ENCODE results near the gene CRYL1.

The CRYL1 gene

GRCh38 chr13:20394506-20394905, 131.2 kb downstream of the CRYL1 start:
- DNase-seq, result no peak

- no peak for DNase-seq
Observed at GRCh38 chr13:20394169-20394501, 131.5 kb downstream of the CRYL1 start.

DNA sequence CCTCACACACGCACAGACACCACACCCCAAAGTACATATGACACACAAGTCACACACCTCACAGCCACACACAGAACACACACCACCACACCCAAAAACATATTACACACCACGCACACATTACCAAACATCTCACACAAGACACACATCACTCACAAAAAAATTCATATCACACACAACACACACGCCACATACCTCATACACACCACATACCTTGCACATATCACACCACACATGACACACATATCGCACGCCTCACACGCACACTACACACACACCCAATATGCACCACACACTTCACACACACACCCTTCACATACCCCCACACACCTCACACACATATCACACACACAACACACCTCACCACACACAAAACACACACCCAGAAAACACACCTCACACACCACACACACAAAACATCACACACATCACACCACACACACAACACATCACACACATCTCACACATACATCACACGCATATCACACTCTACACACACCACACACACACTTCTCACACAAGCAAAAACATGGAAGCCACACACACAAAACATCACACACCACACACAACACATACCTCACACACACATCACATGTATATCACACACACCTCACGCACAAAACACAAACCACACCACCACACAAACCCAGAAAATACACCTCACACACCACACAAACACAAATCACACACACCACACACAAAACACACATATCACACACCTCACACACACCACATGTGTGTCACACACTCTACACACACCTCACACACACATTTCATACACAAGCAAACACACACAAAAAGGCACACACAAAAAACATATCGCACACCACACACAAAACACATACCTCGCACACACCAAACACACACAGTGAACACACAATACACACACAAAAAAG, 132.1 kb downstream of the CRYL1 start:
- no peak for DNase-seq

DNA sequence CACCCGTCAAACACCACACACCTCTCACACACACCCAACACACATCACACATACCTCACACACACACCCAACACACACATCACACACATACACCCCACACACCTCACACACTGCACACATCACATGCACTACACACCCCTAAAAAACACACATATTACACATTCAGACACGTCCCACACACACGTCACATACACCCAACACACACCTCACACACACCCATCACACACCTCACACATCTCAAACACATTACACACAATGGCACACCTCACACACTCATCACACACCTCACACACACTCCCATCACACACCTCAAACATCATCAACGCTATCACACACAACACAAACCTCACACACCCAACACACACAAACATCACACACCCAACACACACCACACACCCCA, 133.1 kb downstream of the CRYL1 start:
- no peak for DNase-seq

- DNase-seq, result no peak
Observed at GRCh38 chr13:20391597-20392452, 133.8 kb downstream of the CRYL1 start.

DNA sequence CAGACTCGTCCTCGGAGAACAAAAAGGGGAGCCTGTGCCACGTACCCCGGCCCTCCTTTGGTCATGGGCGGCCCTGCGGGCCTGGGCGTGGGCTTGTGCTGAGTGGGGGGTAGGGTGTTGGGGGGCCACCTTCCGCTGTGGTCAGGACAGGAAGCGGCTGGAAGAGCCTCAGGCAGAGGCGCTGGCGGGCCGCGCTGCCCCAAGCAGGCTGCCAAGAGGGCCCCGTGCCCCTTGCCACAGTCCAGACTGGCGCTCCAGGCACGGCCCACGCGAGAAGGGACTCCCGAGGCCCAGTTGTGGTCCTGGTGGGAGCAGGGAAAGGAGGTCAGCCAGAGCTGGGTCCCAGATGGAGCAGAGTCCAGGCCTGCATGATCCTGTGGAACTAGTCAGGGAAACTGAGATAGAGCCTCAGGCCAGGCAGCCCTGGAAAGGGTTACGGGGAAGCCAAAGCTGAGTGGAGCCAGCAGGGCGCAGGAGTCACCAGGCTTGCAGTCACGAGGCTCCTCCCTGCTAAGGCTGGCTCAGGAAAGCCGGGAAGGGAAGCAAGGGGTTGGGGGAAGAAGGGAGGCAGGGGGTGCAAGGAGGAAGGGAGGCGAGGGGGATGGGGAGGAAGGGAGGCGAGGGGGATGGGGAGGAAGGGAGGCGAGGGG, 135.0 kb downstream of the CRYL1 start:
- DNase-seq, result no peak

DNA sequence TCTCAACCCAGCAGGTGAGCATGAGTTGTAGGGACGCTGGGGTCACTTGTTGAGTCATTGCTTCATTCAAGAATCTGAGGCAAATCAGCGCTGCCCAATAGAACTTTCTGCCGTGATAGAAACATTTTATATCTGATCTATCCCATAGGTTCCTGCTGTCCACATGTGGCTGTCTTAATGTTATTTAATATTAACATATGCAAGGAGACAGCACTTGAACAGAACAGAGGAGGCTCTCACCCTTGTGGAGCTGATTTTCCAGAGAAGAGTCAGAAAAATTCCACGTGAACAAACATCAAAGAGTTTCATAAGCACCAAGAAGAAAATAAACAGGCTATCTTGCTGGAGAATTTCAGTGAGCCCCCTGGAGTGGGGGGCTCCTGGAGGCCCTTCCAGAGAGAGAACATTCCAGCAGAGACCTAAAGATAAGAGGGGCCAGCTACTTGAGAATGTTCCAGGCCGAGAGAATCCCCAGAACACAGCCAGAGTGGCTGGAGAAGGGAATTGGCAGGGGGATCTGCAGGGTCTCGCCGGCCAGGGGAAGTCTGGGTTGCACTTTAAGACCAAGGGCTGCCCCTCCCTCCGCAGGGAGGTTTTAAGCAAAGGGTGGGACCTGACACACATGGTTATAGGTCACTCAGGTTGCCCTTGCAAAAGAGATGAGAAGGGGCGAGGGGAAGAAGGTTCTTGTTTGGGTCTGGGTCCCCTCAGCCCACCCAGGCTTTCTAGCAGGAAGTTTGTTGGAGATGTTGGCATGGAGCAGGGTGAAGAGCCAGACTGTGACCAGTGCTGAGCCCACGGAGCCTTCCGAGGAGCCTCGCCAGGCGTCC, 135.7 kb downstream of the CRYL1 start:
- DNase-seq, result no peak

GRCh38 chr13:20388184-20388583, 137.5 kb downstream of the CRYL1 start:
- no peak for DNase-seq

- DNase-seq, result no peak
Observed at GRCh38 chr13:20387441-20387971, 138.2 kb downstream of the CRYL1 start.

DNA sequence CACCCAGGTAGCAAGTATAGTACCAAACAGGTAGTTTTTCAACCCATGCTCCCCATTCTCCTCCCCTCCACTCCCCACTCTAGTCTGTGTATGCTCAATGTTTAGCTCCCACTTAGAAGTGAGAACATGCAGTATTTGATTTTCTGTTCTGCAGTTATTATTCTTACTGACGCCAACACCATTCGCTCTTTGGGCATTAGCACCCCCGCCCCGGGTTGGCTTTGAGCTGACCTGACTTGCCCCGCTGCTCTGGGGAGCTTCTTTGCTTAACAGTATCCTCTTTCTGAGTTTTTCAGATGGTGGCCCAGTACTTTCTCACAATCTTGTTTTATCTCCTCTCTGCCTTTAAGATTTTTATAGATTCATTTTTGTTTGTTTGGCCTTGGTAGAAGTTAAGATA, 138.7 kb downstream of the CRYL1 start:
- no peak for DNase-seq

- DNase-seq, result no peak
Observed at GRCh38 chr13:20383058-20383457, 142.6 kb downstream of the CRYL1 start.

DNA sequence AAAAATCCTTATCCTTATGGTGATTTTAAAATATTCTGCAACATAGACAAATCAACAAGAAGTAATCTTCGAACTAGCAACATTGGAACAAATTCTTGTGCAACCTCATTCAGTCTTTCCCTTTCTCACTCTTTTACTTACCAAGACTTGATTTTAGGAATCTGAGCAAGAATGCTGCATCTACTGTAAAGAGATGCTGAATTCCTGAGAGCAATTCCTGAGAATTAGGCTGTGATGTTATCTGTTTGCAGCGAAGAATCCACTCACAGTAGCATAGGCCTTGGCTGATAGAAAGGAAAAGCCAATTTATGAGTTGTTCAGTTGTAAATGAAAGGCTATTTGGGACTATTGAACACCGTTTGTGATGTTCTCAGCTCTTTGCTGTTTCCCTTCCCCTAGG, 144.3 kb downstream of the CRYL1 start:
- no peak for DNase-seq

- DNase-seq, result no peak
Observed at GRCh38 chr13:20378721-20379120, 146.9 kb downstream of the CRYL1 start.

DNA sequence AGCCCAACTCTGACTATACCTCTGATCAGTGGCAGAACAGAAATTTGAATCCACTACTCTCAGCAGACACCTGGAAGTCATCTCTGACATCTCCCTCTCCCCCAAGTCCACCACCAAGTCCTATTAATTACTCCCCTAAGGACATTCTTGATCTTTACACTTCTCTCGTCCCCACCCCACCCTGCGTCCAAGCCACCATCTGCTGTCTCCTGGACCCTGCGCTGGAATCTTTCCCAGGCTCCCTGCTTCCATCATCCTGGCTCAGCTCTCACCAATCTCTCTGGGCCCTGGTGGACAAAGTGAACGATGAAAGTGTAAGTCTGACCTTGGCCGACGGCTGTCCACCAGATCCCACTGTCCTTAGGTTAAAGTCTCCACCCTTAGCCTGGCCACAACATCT, 147.9 kb downstream of the CRYL1 start:
- no peak for DNase-seq

DNA sequence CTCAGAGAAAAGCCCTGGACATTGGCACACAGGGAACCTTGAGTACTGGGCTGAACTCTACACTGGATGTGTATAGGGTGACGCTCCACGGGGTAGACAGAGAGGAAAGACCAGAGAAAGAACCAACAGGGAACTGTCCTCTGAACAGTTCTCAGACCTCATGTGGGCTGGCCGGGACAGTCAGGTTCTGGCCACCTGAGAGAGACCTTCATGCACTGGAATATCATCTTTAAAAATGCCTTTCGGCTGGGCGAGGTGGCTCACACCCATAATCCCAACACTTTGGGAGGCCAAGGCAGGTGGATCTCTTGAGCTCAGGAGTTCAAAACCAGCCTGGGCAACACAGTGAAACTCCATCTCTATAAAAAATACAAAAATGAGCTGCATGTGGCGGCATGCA, 149.8 kb downstream of the CRYL1 start:
- no peak for DNase-seq

DNA sequence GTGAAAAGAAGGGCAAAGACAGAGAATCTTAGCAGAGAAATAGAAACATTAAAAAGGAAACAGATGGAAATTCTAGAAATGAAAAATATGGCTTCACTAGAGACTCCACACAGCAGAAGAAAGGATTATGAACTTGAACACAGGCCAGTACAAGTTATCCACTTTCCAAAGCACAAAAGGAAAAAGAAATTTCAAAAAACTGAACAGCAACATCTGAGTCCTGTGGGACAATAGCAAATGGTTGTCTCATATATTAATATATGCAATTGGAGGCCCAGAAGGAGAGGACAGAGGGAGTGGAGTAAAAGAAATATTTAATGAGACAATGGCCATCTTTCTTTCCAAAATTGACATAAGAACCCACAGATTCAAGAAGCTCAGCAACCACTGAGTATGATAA, 151.8 kb downstream of the CRYL1 start:
- no peak for DNase-seq

DNA sequence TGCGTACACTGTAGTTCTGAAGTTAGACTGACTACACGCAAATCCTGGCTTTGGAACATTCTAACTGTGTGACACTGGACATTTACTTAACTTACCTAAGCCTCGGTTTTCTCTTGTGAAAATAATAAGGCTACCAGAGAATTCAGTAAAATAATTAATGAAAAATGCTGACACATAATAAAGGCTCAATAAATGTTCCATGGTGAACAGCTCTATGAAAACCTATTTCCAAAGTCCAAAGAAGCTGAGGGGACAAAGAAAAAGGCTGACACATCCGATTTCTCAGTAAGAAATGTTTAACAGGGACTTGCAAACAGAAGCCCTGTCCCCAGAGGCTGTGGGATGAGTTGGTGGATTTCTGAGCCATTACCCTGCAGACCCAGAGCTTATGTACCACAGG, 153.8 kb downstream of the CRYL1 start:
- no peak for DNase-seq

GRCh38 chr13:20370815-20371421, 154.7 kb downstream of the CRYL1 start:
- DNase-seq, result no peak

DNA sequence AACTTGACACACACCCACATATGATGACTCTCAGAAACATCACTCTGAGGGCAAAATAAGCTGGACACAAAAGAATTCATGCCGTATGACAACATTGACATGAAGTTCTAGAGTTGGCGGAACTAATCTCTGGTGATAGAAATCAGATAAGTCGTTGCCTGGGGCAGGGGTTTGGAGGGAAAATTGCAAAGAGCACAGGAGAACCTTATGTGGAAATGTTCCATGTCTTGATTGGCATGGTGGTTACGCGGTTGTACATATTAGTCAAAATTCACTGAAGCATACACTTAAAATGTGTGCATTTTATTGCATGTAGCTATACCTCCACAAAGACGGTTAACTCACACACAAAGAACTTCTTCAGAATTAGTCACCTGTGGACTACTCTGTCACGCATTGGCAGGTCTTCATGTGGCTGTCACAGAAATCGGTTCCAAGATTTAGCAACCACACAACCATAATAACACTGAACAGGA, 155.7 kb downstream of the CRYL1 start:
- DNase-seq, result no peak

DNA sequence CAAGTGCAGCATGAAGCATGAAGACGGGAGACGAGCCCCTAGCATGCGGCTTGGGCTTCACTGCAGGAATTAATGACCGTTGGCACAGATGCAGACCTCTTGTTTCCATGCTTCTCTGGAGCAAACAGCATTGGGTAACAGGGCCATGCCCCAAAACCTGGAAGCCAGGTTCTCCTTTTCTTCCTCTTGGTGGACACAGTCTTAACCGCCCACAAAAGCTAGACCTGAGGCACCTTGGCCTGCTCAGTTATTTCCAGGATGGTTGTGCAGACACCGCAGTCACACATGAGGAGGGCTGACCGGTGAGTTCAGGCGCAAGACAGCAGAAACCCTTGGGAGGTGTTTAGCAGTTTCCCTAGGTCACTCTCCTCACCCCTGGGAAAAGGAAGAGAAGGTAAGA, 159.6 kb downstream of the CRYL1 start:
- DNase-seq, result no peak

- DNase-seq, result no peak
Observed at GRCh38 chr13:20363603-20364002, 162.1 kb downstream of the CRYL1 start.

DNA sequence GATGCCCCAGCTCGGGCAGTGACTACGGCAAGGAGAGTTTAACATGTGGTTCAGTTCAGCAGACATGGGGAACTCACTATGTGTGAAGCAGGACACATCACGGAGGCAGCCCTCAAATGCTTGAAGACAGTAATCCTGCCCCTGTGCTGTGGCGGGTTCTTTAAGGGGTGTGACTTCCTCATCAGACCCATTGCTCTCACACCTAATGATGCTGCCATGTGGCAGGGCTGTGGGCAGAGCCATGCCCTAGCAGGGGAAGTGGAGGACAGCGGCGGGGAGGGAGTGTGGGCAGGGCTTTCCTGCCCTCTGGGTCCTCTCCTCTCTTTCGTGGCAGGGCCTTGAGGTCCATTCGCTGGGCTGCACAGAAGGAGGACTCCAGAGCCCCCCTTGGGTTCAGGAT, 162.5 kb downstream of the CRYL1 start:
- no peak for DNase-seq

Data from stimulated activated CD4-positive, alpha-beta T cell treated with anti-CD3 and anti-CD28 coated beads, Interleukin-1b, Interleukin-23, amount 100 ng/mL, for 48 hours (primary cell).